Type B pancreatic cell (in vitro differentiated cells): ENCODE data around the gene SPDYC. TPM values are rescaled to one million over a fixed set of nuclear protein-coding genes. Genes with fewer than 3 reads are reported as not detected.

Experiments used
- DNase-seq: peaks from one replicate; pipeline ENCODE4 v3.0.0; 2021; ENCODE audit warnings: mixed read lengths; ENCODE audit not compliant: unreplicated experiment; ENCODE audit errors: extremely low spot score
- H3K27ac Mint-ChIP-seq: 2 replicates; pipeline ENCODE4 v1.8.0; 2021; ENCODE audit warnings: mild to moderate bottlenecking, mixed read lengths
- H3K27me3 Mint-ChIP-seq: 2 replicates; pipeline ENCODE4 v1.8.0; 2021; ENCODE audit warnings: mixed read lengths
- H3K36me3 Mint-ChIP-seq: 2 replicates; pipeline ENCODE4 v1.8.0; 2021; ENCODE audit warnings: mixed read lengths
- H3K4me1 Mint-ChIP-seq: one replicate; pipeline ENCODE4 v1.8.0; 2021; ENCODE audit warnings: mixed read lengths; ENCODE audit not compliant: unreplicated experiment
- H3K4me3 Mint-ChIP-seq: 2 replicates; pipeline ENCODE4 v1.8.0; 2021; ENCODE audit warnings: mild to moderate bottlenecking, mixed read lengths
- H3K9me3 Mint-ChIP-seq: 2 replicates; pipeline ENCODE4 v1.8.0; 2021; ENCODE audit warnings: mixed read lengths
- CTCF ChIP-seq: fragments of 200-600 bp; sonication (generic); conservative IDR thresholded peaks from 2 replicates; pipeline ENCODE4 v1.5.0; 2021; ENCODE audit warnings: antibody characterized with exemption, mild to moderate bottlenecking
- total RNA-seq: library from RNA; stranded (reverse); gene quantifications from 2 replicates; pipeline ENCODE4 v1.2.1, GENCODE V29; 2021; ENCODE audit warnings: low replicate concordance

The SPDYC gene
- total RNA-seq, 1 donor from 2014 or later: not detected

GRCh38 chr11:65157336-65157735, 12.7 kb upstream of the SPDYC start:
- DNase-seq: no peak
- no peaks in the 10 kb centered on the region for H3K9me3 Mint-ChIP-seq
- H3K4me1 Mint-ChIP-seq: no peaks in the 10 kb centered on the region
- no peak for TF ChIP-seq CTCF
- no peak overlapping the region for H3K27ac Mint-ChIP-seq
- no peak overlapping the region for H3K4me3 Mint-ChIP-seq
- no peaks in the 10 kb centered on the region for H3K36me3 Mint-ChIP-seq
- H3K27me3 Mint-ChIP-seq: peaks cover 6% of the 10 kb centered on the region

- TF ChIP-seq CTCF: no peak
- no peak for DNase-seq
- no peak overlapping the region for H3K27ac Mint-ChIP-seq
- H3K36me3 Mint-ChIP-seq: no peaks in the 10 kb centered on the region
- H3K27me3 Mint-ChIP-seq: peaks cover 3% of the 10 kb centered on the region
- no peaks in the 10 kb centered on the region for H3K4me1 Mint-ChIP-seq
- H3K4me3 Mint-ChIP-seq: no peak overlapping the region
- H3K9me3 Mint-ChIP-seq: no peaks in the 10 kb centered on the region
Observed at GRCh38 chr11:65159012-65159411, 11.0 kb upstream of the SPDYC start.

- H3K27ac Mint-ChIP-seq: no peak overlapping the region
- no peaks in the 10 kb centered on the region for H3K4me1 Mint-ChIP-seq
- H3K9me3 Mint-ChIP-seq: no peaks in the 10 kb centered on the region
- no peaks in the 10 kb centered on the region for H3K36me3 Mint-ChIP-seq
- no peak overlapping the region for H3K4me3 Mint-ChIP-seq
- peaks cover 3% of the 10 kb centered on the region for H3K27me3 Mint-ChIP-seq
- TF ChIP-seq CTCF: no peak
- no peak for DNase-seq
Observed at GRCh38 chr11:65160643-65161042, 9.4 kb upstream of the SPDYC start.

- no peak for TF ChIP-seq CTCF
- Mint-ChIP-seq H3K36me3 (no peaks in the 10 kb centered on the region), H3K4me3 (no peak overlapping the region), H3K27ac (no peak overlapping the region), H3K27me3 (peaks cover 3% of the 10 kb centered on the region), H3K9me3 (no peaks in the 10 kb centered on the region), H3K4me1 (no peaks in the 10 kb centered on the region)
- no peak for DNase-seq
Observed at GRCh38 chr11:65163684-65164083, 6.3 kb upstream of the SPDYC start.

- H3K9me3 Mint-ChIP-seq: no peaks in the 10 kb centered on the region
- no peak for TF ChIP-seq CTCF
- no peaks in the 10 kb centered on the region for H3K4me1 Mint-ChIP-seq
- no peak for DNase-seq
- no peak overlapping the region for H3K4me3 Mint-ChIP-seq
- H3K27ac Mint-ChIP-seq: no peak overlapping the region
- H3K27me3 Mint-ChIP-seq: no peaks in the 10 kb centered on the region
- H3K36me3 Mint-ChIP-seq: no peaks in the 10 kb centered on the region
Observed at GRCh38 chr11:65165410-65166317, 4.4 kb upstream of the SPDYC start.
